K562 treated with DMSO at 1 percent for 12 hours (cell line): ENCODE data around the gene EML6. TPM values are rescaled to one million over a fixed set of nuclear protein-coding genes. Genes with fewer than 3 reads are reported as not detected.

Experiments
- total RNA-seq: library from RNA; unstranded; fragments of 300-600 nt; gene quantifications from 2 replicates; pipeline ENCODE4 v1.2.3, GENCODE V29; 2022; ENCODE audit not compliant: insufficient read depth

Gene EML6
- total RNA-seq, result 0.26 and 0.38 TPM in 2 replicates

DNA sequence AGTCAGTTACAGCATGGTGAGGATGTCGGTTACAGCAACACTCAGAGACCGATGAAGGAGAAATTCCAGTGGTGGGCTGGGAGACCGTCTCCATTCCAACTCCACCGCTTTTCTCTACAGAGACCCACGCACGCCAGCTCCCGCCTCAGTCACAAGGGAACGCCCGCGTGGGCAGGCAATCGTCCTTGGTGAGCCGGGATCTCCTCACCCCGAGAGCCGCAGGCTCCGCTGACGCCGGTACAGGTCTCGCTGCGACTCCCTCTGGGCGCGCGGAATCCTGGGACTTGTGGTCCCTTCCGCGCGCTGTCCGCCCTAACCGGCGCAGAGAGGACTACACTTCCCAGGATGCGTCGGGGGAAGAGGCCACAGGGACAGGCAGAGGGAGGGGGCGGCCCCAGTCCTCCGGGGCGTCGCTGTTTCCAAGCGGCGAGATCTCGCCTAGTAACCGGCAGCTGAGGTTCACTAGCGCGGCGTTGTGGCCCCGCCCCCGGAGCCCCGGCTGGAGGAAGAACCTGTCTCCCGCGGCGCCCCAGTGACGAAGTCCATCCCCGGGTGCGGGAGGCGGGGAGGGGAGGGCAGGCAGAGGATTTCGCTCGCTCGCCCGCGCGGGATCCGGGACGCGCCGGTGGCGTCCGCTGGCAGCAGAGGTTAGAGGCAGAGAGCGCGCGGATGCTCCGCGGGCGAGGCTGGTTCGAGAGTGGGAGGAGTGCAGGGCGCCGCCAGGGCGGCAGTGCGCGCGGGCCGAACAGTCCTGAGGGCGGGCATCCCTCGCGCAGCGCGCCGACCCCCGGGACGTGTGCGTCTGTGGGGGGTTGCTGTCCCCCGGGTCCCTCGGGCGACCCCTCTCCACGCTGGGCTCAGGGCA, at the start of gene EML6:
EML6 (plus strand) TSS at position 532 of the 865 bp plus-strand sequence. CDS start 1,400 bp downstream, outside the sequence.

